ENCODE results near the gene TTC13. TPM values are rescaled to one million over a fixed set of nuclear protein-coding genes. Genes with fewer than 3 reads are reported as not detected.

The TTC13 gene
- total RNA-seq, 1 experiment from 2014 or later, result 20.2 TPM

GRCh38 chr1:230910755-230911117, 67.9 kb downstream of the TTC13 start:
- no peak overlapping the region for H2AFZ ChIP-seq (ENCODE audit: low read length)
- ChIA-PET CTCF (no interaction called here), POLR2A (ENCODE audit: unreplicated experiment) (no interaction called here)
- no peaks in the 10 kb centered on the region for H3K9me2 ChIP-seq (replicated peaks; ENCODE audit: low read length)
- H3K4me1 ChIP-seq (ENCODE audit: insufficient read depth, low read length), result no peaks in the 10 kb centered on the region
- no peak overlapping the region for H3K9ac ChIP-seq (ENCODE audit: low read length)
- H3K4me2 ChIP-seq (ENCODE audit: low read length), result no peak overlapping the region
- no peak for TF ChIP-seq CTCF (conservative IDR thresholded peaks at IDR 0.05; ENCODE audit: low read depth, low read length)
- H4K20me1 ChIP-seq (ENCODE audit: low read length), result no peaks in the 10 kb centered on the region
- intact Hi-C loops (cut with micrococcal nuclease), result no loop called here
- no peak overlapping the region for H3K4me3 ChIP-seq (ENCODE audit: low read length)
- BruUV-seq (replicated peaks), result no TSS peak
- no peaks in the 10 kb centered on the region for H3K79me2 ChIP-seq (ENCODE audit: low read length)
- no peak for DNase-seq
- ATAC-seq, result no peak
- H3K27me3 ChIP-seq (ENCODE audit: low read length), result no peaks in the 10 kb centered on the region
- no peak overlapping the region for H3K27ac ChIP-seq (ENCODE audit: low read length)
- no peaks in the 10 kb centered on the region for H3F3A ChIP-seq (ENCODE audit: low read length, unreplicated experiment)
- H3K36me3 ChIP-seq (ENCODE audit: low read depth, low read length), result peaks cover 8% of the 10 kb centered on the region
- H3K9me3 ChIP-seq (ENCODE audit: low read length), result no peaks in the 10 kb centered on the region

- H3K4me1 ChIP-seq (ENCODE audit: insufficient read depth, low read length), result no peaks in the 10 kb centered on the region
- DNase-seq (no peak), ATAC-seq (no peak)
- H3K4me2 ChIP-seq (ENCODE audit: low read length), result no peak overlapping the region
- H3K4me3 ChIP-seq (ENCODE audit: low read length), result no peak overlapping the region
- no TSS peak for BruUV-seq (replicated peaks)
- H4K20me1 ChIP-seq (ENCODE audit: low read length), result no peaks in the 10 kb centered on the region
- H3K9me2 ChIP-seq (replicated peaks; ENCODE audit: low read length), result no peaks in the 10 kb centered on the region
- no peak for TF ChIP-seq CTCF (conservative IDR thresholded peaks at IDR 0.05; ENCODE audit: low read depth, low read length)
- no peak for TF ChIP-seq EZH2phosphoT487 (IDR thresholded peaks at IDR 0.05; ENCODE audit: borderline replicate concordance, low read length)
- TF ChIP-seq EZH2 (IDR thresholded peaks at IDR 0.05; ENCODE audit: low read length, unreplicated experiment), result no peak
- H3K79me2 ChIP-seq (ENCODE audit: low read length), result no peaks in the 10 kb centered on the region
- CTCF ChIA-PET, result no interaction called here
- no peaks in the 10 kb centered on the region for H3K9me3 ChIP-seq (ENCODE audit: low read length)
- POLR2A ChIA-PET (ENCODE audit: unreplicated experiment), result no interaction called here
- H3F3A ChIP-seq (ENCODE audit: low read length, unreplicated experiment), result no peaks in the 10 kb centered on the region
- peaks cover 8% of the 10 kb centered on the region for H3K36me3 ChIP-seq (ENCODE audit: low read depth, low read length)
- no peak overlapping the region for H3K9ac ChIP-seq (ENCODE audit: low read length)
- no peak overlapping the region for H2AFZ ChIP-seq (ENCODE audit: low read length)
- intact Hi-C loops (cut with micrococcal nuclease), result no loop called here
- no peaks in the 10 kb centered on the region for H3K27me3 ChIP-seq (ENCODE audit: low read length)
- H3K27ac ChIP-seq (ENCODE audit: low read length), result no peak overlapping the region
Measured at GRCh38 chr1:230909974-230910754, 68.5 kb downstream of the TTC13 start.

- ATAC-seq (no peak), DNase-seq (no peak)
- Histone ChIP-seq H2AFZ (ENCODE audit: low read length) (no peak overlapping the region), H3K9ac (ENCODE audit: low read length) (no peak overlapping the region), H3K9me2 (replicated peaks; ENCODE audit: low read length) (no peaks in the 10 kb centered on the region), H3K4me2 (ENCODE audit: low read length) (no peak overlapping the region), H3K4me1 (ENCODE audit: insufficient read depth, low read length) (no peaks in the 10 kb centered on the region), H3K79me2 (ENCODE audit: low read length) (no peaks in the 10 kb centered on the region), H3F3A (ENCODE audit: low read length, unreplicated experiment) (no peaks in the 10 kb centered on the region), H3K27me3 (ENCODE audit: low read length) (no peaks in the 10 kb centered on the region), H3K27ac (ENCODE audit: low read length) (no peak overlapping the region), H3K36me3 (ENCODE audit: low read depth, low read length) (peaks cover 8% of the 10 kb centered on the region), H4K20me1 (ENCODE audit: low read length) (no peaks in the 10 kb centered on the region), H3K4me3 (ENCODE audit: low read length) (no peak overlapping the region), H3K9me3 (ENCODE audit: low read length) (no peaks in the 10 kb centered on the region)
- BruUV-seq (replicated peaks), result no TSS peak
- ChIA-PET CTCF (interaction anchor here (0.6 kb wide), 1 partner anchor 339 kb away, joined by 3 read pairs; no protein-coding TSS in a partner anchor), POLR2A (ENCODE audit: unreplicated experiment) (no interaction called here)
- intact Hi-C loops (cut with micrococcal nuclease), result no loop called here
- TF ChIP-seq EZH2 (IDR thresholded peaks at IDR 0.05; ENCODE audit: low read length, unreplicated experiment), result no peak
Measured at GRCh38 chr1:230907472-230908205, 71.0 kb downstream of the TTC13 start.
